GM18508 (cell line): ENCODE data around the gene HDAC4.

ENCODE experiments used
- ATAC-seq: cut with Tn5 transposase; IDR thresholded peaks from one replicate; pipeline ENCODE4 v1.9.1; 2021; ENCODE audit warnings: moderate number of reproducible peaks; ENCODE audit not compliant: insufficient read depth, unreplicated experiment

The HDAC4 gene

DNA sequence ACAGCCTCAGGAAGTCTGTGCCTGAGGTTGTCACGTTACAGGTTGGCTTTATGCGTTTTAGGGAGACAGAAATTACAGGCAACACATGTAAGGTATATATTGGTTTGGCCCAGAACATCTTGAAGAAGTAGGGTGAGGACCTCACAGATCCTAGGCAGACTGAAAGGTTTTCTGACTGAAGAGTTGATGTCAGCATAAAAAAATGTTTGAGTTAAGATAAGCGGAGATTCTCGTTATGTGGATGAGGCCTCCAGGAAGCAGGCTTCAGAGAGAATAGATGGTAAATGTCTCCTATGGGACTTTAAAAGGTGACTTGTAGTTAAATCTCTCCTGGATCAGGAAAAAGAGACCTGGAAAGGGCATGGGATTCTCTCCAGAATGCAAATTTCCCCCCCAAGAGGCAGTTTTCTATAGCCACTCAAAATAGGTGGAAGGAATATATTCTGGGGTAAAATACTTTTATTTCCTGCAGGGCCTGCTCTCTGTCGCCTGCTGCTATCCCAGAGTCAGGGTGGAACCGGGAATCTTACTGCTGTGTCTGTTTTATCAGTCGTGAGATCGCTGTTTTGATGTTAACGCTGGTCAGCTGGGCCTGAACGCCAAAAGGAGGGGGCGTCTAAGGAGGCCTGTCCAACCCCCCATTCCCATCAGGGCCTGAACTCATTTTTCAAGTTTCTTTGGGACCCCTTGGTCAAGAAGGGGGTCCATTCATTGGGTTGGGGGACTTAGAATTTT is 171.1 kb downstream of the HDAC4 start:
- no peak for ATAC-seq

- ATAC-seq, result no peak
Measured at GRCh38 chr2:239227661-239228371, 173.0 kb downstream of the HDAC4 start.

GRCh38 chr2:239226677-239227581 is 173.9 kb downstream of the HDAC4 start:
- no peak for ATAC-seq

DNA sequence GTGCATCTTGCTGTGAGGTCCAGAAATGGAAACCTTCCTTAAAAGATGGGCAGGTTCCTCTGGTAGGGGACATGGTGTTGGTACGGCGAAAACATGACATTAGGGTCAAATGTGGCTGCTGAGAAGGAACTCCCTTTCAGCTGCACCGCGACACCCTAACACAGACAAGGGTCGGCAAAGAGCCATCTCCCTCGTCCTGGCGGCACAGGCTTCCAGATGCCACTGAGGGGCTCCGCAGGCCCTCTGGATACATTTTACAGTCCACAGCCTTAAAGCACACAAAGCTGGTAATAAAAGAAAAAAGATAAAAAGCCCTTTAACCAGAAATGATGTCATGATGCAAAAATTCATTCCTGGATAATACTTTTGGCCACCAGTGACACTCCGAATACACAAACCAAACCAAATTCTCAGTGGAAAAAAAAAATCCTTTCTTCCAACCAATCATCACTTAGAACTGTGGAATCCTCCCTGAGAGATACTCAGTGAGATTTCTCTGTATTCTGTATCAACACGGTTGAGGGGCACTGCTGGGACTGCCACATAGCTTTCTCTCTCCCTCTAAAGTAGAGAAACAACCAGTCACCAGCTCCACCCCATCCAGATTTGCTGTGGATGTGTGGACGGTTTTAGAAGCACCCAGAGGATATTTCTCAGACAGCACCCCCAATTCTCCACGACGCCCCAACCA is 174.8 kb downstream of the HDAC4 start:
- no peak for ATAC-seq

DNA sequence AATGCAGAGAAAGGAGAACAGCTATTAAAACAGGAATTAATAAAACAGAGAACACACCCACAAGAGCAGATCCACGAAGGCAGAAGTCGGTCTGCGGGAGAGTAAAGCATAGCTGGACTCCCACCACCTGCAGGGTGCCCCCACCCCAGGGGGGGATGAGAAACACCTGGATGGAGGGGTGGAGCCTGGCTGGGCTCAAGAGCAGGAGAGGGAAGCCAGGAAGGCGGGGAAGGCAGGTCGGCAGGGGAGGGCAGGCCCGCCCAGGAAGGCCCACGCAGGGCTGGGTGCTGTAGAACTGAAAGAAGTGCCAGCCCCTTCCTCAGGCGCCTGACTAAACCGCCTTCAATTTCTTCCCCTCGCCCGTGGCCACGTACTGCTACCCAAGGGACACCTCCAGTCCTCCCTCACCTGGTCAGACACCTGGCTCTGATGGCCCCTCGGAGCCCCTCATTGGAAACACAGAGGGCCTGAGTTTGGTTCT is 175.4 kb downstream of the HDAC4 start:
- ATAC-seq, result no peak

DNA sequence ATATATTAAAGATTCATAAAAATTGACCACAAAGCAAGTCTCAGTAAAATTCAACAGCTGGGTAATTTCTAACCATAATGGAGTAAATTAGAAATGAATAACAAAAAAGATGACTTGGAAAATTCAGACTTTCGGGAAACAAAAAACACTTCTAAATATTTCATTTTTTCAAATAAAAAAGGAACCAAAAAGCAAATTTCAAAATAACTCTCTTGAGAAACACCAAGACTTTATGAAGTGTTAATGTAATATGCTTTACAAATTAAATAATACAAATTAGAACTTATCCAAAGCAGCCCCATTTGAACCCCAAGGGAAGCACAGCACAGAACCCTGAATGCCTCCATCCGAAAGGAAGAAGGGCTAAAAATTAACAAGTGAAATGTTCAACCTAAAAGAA is 175.9 kb downstream of the HDAC4 start:
- ATAC-seq, result no peak

GRCh38 chr2:239224199-239224570 is 176.6 kb downstream of the HDAC4 start:
- ATAC-seq, result no peak

GRCh38 chr2:239223310-239224198 is 177.3 kb downstream of the HDAC4 start:
- ATAC-seq, result no peak

DNA sequence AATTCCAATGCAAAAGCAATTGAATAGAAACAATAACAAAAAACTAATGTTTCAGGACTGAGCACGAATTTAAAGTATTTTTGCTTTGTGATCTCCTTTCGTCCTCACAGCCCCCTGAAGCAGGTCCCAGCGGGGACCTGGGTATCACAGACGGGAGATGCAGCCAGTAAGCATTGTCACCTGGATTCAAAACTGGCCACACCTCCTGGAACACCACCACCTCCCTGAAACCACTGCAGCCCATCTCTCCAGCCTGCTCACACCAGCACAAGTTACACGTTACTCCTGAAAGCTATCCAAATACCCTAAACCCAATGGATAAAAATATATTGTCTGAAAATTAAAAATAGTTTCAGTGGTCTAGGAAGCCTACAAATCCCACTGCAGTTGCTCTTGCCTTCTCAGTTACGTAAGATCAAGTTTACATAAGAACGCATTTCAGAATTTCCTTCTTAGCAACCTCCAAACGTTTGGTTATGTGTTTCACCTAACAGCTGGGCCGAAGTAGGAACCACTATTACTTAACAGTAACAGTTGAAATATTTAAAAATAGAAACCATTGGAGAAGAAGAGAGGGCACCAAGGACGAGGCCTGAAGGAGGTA is 178.0 kb downstream of the HDAC4 start:
- ATAC-seq, result no peak

- ATAC-seq, result no peak
Measured at GRCh38 chr2:239222312-239222660, 178.5 kb downstream of the HDAC4 start.

- ATAC-seq, result no peak
Measured at GRCh38 chr2:239220981-239221396, 179.8 kb downstream of the HDAC4 start.

DNA sequence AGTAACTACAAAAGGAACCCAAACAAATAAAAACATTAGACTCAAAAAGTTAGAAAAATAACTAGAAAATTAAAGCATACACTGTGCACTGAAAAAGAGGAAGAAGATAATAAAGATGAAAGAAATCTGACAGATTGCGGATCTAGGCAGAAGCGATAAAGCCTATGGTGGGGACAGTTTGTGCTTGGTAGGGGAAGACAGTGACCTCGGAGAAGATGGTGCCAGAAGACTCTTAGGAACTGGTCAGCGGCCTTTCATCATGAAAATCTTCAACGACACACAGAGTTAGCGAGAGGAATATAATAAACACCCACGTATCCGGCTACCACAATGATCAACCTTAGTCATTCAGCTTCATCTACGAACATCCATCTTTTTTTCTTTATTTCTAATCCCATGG is 180.5 kb downstream of the HDAC4 start:
- ATAC-seq, result no peak

GRCh38 chr2:239216614-239217273 is 184.1 kb downstream of the HDAC4 start:
- no peak for ATAC-seq

DNA sequence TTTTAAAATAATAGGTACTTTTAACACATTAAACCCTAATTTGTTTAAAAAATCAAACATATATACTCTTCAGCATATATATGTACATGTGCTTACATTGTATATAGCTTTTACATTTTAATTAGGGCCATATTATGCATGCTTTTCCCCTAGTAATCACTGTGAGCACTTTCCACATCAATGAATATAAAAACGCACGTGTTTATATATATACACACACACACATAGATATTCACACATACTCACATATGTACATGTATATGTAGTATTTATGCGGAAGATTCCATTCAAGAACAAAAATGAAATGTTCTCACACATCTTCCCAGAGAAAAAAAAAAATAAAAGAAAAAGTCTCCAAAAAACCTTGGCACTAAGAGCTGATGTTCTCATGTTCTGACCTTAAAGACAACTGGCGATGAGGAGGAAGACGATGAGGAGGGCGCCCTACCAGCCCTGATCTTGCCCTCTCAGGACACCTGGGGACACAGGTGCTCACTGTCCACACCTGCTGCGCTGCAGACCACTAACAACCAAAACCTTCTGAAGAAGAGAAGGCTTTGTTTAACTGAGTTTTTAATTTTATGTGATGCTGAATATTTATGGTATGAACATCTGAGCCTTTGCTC is 184.7 kb downstream of the HDAC4 start:
- no peak for ATAC-seq

- no peak for ATAC-seq
Measured at GRCh38 chr2:239215136-239215925, 185.5 kb downstream of the HDAC4 start.

- ATAC-seq, result no peak
Measured at GRCh38 chr2:239214725-239215124, 186.1 kb downstream of the HDAC4 start.

DNA sequence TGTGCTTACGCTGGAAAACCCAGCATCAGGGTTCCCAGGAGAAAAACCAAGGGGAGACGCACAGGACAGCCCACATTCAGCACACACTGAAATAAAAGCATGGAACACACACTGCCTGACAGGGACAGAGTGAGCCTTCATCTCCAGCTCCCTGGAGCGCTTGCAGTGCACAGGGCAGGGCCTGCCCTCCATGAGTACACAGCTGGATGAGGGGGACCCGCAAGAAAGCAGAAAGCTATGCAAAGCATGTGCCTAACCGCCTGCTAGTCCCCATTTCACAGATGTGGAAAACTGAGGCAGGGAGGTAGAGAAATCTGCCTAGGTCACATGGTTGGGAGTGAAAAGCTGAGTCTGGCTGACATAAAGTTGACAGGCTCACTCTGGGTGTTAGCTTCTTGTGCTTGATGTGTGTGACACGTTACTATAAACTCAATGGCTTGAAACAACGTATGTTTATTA is 187.1 kb downstream of the HDAC4 start:
- no peak for ATAC-seq
